H1 (cell line): ENCODE results near the gene LHPP. TPM values are rescaled to one million over a fixed set of nuclear protein-coding genes. Genes with fewer than 3 reads are reported as not detected.

Source experiments
- ATF2 ChIP-seq: IDR thresholded peaks from 2 replicates; pipeline ENCODE4 v1.6.1; 2012; ENCODE audit warnings: low read length, inconsistent platforms
- ATF3 ChIP-seq: IDR thresholded peaks from 2 replicates; pipeline ENCODE4 v1.6.1; 2011; ENCODE audit warnings: low read depth, mild to moderate bottlenecking, low read length; ENCODE audit not compliant: insufficient read depth
- CHD2 ChIP-seq: IDR thresholded peaks from 2 replicates; pipeline ENCODE4 v1.6.1; 2012; ENCODE audit warnings: low read length, improper control_type of control experiment
- E2F6 ChIP-seq: IDR thresholded peaks from 2 replicates; pipeline ENCODE4 v1.6.1; 2012; ENCODE audit warnings: inconsistent platforms
- EGR1 ChIP-seq: IDR thresholded peaks from 2 replicates; pipeline ENCODE4 v1.6.1; 2011; ENCODE audit warnings: low read depth, low read length, borderline replicate concordance
- GABPA ChIP-seq: IDR thresholded peaks from 2 replicates; pipeline ENCODE4 v1.6.1; 2011; ENCODE audit warnings: mild to moderate bottlenecking, low read length, moderate library complexity, borderline replicate concordance; ENCODE audit not compliant: insufficient read depth
- GTF2F1 ChIP-seq: IDR thresholded peaks from 2 replicates; pipeline ENCODE4 v1.6.1; 2012; ENCODE audit warnings: low read depth, low read length, improper control_type of control experiment, borderline replicate concordance
- HDAC6 ChIP-seq: IDR thresholded peaks from one replicate; pipeline ENCODE4 v1.7.1; 2012; ENCODE audit warnings: low read depth, mild to moderate bottlenecking, inconsistent platforms, low read length, moderate library complexity
- JUND ChIP-seq: IDR thresholded peaks from 2 replicates; pipeline ENCODE4 v1.6.1; 2011; ENCODE audit warnings: mild to moderate bottlenecking, improper control_type of control experiment, low read length
- KDM4A ChIP-seq: IDR thresholded peaks from one replicate; pipeline ENCODE4 v1.7.1; 2012; ENCODE audit warnings: low read depth, mild to moderate bottlenecking, moderate library complexity, low read length, inconsistent platforms; ENCODE audit not compliant: severe bottlenecking
- POLR2AphosphoS5 ChIP-seq: IDR thresholded peaks from 2 replicates; pipeline ENCODE4 v1.6.1; 2011; ENCODE audit warnings: low read depth, low read length
- POU5F1 ChIP-seq: IDR thresholded peaks from 2 replicates; pipeline ENCODE4 v1.6.1; 2011; ENCODE audit warnings: low read depth, mild to moderate bottlenecking, low read length, moderate library complexity
- RAD21 ChIP-seq, 2 experiments: IDR thresholded peaks in 1 of 2; conservative IDR thresholded peaks in 1 of 2; 2 replicates each; pipeline ENCODE4 v1.6.1; 2011; ENCODE audit warnings: low read depth in 2 of 2, low read length in 2 of 2, improper control_type of control experiment in 1 of 2, inconsistent platforms in 1 of 2, mild to moderate bottlenecking in 1 of 2, moderate library complexity in 1 of 2
- SIN3A ChIP-seq, 2 experiments: IDR thresholded peaks in 1 of 2; conservative IDR thresholded peaks in 1 of 2; 2 replicates each; pipeline ENCODE4 v1.6.1; 2011 to 2012; ENCODE audit warnings: low read length in 2 of 2, improper control_type of control experiment in 1 of 2, low read depth in 1 of 2, mild to moderate bottlenecking in 1 of 2
- SIRT6 ChIP-seq: IDR thresholded peaks from one replicate; pipeline ENCODE4 v1.7.1; 2012; ENCODE audit warnings: low read length, inconsistent platforms
- SIX5 ChIP-seq: IDR thresholded peaks from 2 replicates; pipeline ENCODE4 v1.6.1; 2011; ENCODE audit warnings: mild to moderate bottlenecking, low read depth, low read length
- SP1 ChIP-seq: IDR thresholded peaks from 2 replicates; pipeline ENCODE4 v1.6.1; 2011; ENCODE audit warnings: low read depth, low read length
- SUZ12 ChIP-seq: fragments of 200-600 bp; sonication (generic); IDR thresholded peaks from 2 replicates; pipeline ENCODE4 v1.6.1; 2012; ENCODE audit warnings: mild to moderate bottlenecking, inconsistent platforms, low read length, moderate library complexity, mixed read lengths
- TAF7 ChIP-seq: optimal IDR thresholded peaks from 2 replicates; pipeline ENCODE3; 2011; ENCODE audit warnings: low read depth, mild to moderate bottlenecking, inconsistent platforms, low read length, moderate library complexity, borderline replicate concordance
- TBP ChIP-seq: IDR thresholded peaks from 2 replicates; pipeline ENCODE4 v1.6.1; 2011; ENCODE audit warnings: low read depth, low read length, improper control_type of control experiment
- YY1 ChIP-seq: IDR thresholded peaks from 2 replicates; pipeline ENCODE4 v1.6.1; 2011; ENCODE audit warnings: low read depth, mild to moderate bottlenecking, low read length
- polyA plus RNA-seq, 7 experiments: library from polyadenylated mRNA; depleted of rRNA in 3 of 7; stranded (reverse) in 5 of 7; unstranded in 2 of 7; fragments of >200 nt in 5 of 7; fragments of 200-250 nt in 2 of 7; gene quantifications; 1 replicate in 5 of 7; 2 replicates in 1 of 7; 4 replicates in 1 of 7; pipeline versions ENCODE4 v1.2.1 to v1.2.3, GENCODE V29; 2011 to 2013; ENCODE audit warnings: missing spikeins in 2 of 7, mixed read lengths in 2 of 7
- total RNA-seq: library from RNA; stranded (reverse); fragmentation: NEBNext Ultra II Directional; extraction: Animal tissue kit (Norgen Biotek cat#: 25700); gene quantifications from 2 replicates; pipeline ENCODE4 v1.2.1, GENCODE V29; 2021

The LHPP gene
- total and polyA plus RNA-seq, 2 of the 8 experiments (the other 6 are each of a cell fraction or from before 2014, with no cell fraction given): 26.0 to 45.0 TPM

GRCh38 chr10:124418726-124419501, 42.7 kb upstream of the LHPP start, which contains the start of gene OAT (continued):
- TF ChIP-seq GABPA (no peak), GTF2F1 (peak; percentile 83), YY1 (no peak), ATF3 (no peak), SIN3A (conservative IDR thresholded peaks at IDR 0.05 in 1 of 2, IDR thresholded peaks at IDR 0.05 in 1 of 2; ENCODE audit: low read depth in 1 of 2, low read length in 2 of 2) (peak; percentile 23 to 95; a peak in 2 of 4 replicates), ATF2 (no peak), SIX5 (no peak), SP1 (peak; percentile 77), SIRT6 (no peak), POLR2AphosphoS5 (peak; percentile 93), TAF7 (peak; percentile 51), SUZ12 (no peak), KDM4A (peak; percentile 53), RAD21 (IDR thresholded peaks at IDR 0.05 in 1 of 2, conservative IDR thresholded peaks at IDR 0.05 in 1 of 2; ENCODE audit: low read depth in 2 of 2, low read length in 2 of 2) (peak; percentile 37 to 43; a peak in 3 of 4 replicates), CHD2 (peak; percentile 66; the same call in 1 of the 2 replicates), EGR1 (no peak), E2F6 (peak; percentile 58), JUND (no peak), TBP (peak; percentile 97), POU5F1 (no peak), HDAC6 (no peak)
